ENCODE data around the gene DCST1.

GRCh38 chr1:155051777-155052398 is 18.3 kb downstream of the DCST1 start:
- no peak for TF ChIP-seq POLR2AphosphoS5 (IDR thresholded peaks at IDR 0.05; ENCODE audit: low read depth, low read length)
- TF ChIP-seq POLR2A (IDR thresholded peaks at IDR 0.05; ENCODE audit: low read depth, low read length), result no peak

All from GM12891 (cell line).